Measurements from ENCODE around the gene ISLR2.

ISLR2 gene

GRCh38 chr15:74122403-74123130 lies 7.8 kb upstream of the ISLR2 start:
- in situ Hi-C loops (cut with HindIII; ENCODE audit: low pct_unique_long_range_greater_than_20kb, low sequenced_read_pairs), result no loop called here
- TF ChIP-seq JUND (IDR thresholded peaks at IDR 0.05; ENCODE audit: low read depth), result no peak
- no peak for DNase-seq (ENCODE audit: low read depth in 1 of 2, low spot score in 1 of 2)

DNA sequence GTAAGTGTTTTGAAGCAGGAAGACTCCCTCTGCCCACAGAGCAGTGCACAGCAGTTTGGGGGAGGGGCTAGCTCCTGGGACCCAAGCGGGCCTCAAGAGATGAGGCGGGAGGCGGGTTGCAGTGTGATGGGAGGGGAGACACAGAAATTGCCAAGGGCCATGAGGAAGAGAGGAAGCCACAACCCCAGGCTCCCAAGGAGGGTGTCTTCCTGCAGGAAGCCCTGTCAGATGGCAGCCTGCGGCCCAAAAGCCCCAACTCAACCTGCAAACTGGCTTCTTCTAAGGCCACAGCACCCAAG lies 7.3 kb upstream of the ISLR2 start:
- in situ Hi-C loops (cut with HindIII; ENCODE audit: low pct_unique_long_range_greater_than_20kb, low sequenced_read_pairs), result no loop called here
- no peak for DNase-seq (ENCODE audit: low read depth in 1 of 2, low spot score in 1 of 2)
- TF ChIP-seq JUND (IDR thresholded peaks at IDR 0.05; ENCODE audit: low read depth), result no peak

DNA sequence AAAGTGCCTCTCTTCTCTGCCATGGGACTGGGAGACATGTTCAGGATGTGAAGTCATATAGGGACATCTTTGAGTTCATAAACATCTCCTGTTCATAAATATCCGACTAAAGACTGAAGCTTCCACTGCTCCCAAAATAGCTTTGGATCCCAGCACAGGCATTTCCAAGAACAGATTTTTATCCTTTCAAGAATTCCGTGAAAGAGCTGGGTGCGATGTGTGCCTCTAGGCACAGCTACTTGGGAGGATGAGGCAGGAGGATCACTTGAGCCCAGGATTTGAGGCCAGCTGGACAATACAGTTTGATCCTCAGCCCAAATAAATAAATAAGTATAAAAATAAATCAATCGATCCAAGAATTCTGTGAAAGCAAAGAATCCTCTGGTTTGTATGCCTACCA lies 6.7 kb upstream of the ISLR2 start:
- in situ Hi-C loops (cut with HindIII; ENCODE audit: low pct_unique_long_range_greater_than_20kb, low sequenced_read_pairs), result no loop called here
- no peak for DNase-seq (ENCODE audit: low read depth in 1 of 2, low spot score in 1 of 2)
- TF ChIP-seq JUND (IDR thresholded peaks at IDR 0.05; ENCODE audit: low read depth), result no peak

DNA sequence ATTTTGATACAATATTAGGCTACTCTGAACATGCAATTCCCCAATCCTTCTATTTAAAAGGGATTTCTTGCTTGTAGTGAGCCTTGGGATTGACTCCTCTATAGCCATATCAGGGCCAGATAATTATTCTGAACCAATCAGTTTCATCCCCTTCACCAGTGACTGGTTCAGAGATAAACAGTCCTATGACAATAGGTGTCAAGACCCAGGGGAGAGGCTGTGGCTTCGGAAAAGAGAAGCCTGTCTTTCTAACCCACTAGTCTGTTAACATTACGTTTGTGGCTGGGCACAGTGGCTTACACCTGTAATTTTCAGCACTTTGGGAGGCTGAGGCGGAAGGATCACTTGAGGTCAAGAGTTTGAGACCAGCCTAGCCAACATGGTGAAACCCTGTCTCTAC lies 6.2 kb upstream of the ISLR2 start:
- no peak for DNase-seq (ENCODE audit: low read depth in 1 of 2, low spot score in 1 of 2)
- no peak for TF ChIP-seq JUND (IDR thresholded peaks at IDR 0.05; ENCODE audit: low read depth)
- in situ Hi-C loops (cut with HindIII; ENCODE audit: low pct_unique_long_range_greater_than_20kb, low sequenced_read_pairs), result no loop called here

- no peak for DNase-seq (ENCODE audit: low read depth in 1 of 2, low spot score in 1 of 2)
- no peak for TF ChIP-seq JUND (IDR thresholded peaks at IDR 0.05; ENCODE audit: low read depth)
- in situ Hi-C loops (cut with HindIII; ENCODE audit: low pct_unique_long_range_greater_than_20kb, low sequenced_read_pairs), result no loop called here
These were observed 5.6 kb upstream of the ISLR2 start for GRCh38 chr15:74124759-74125158.

DNA sequence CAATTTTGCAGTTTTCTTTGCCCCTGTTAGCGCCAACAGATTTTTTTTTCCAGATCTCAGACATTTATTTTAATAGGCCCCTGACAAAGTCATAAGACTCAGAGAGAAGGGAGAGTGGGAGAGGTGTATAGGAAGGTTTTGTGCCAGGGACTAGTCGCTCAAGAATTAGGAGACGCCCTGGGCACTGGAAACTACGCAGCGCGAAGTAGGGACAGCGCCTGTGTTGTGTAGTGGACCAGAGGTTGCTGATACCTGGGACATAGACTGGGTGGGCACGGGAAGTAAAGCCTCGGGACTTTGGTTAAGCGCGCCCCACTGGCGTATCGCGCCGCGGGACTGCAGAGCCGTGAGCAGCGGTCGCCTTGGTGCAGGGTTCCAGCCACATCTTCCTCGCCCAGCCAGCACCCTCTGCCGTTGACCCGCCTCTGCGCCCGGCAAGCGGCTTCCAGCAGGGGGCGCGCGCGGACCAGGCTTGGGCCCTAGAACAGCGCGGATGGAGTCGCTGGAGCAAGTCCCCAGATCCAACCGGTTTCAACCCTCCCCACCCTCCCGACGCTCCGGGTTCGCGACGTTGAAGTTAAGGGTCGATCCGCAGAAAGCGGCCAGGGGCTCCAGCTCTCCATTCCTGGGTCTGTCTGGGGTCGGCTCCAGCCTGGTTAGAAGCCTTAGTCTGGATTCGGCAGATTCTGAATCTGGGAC lies 3.0 kb upstream of the ISLR2 start:
- DNase-seq (ENCODE audit: low read depth in 1 of 2, low spot score in 1 of 2), result peak; percentile 77 to 90
- TF ChIP-seq JUND (IDR thresholded peaks at IDR 0.05; ENCODE audit: low read depth), result no peak
- in situ Hi-C loops (cut with HindIII; ENCODE audit: low pct_unique_long_range_greater_than_20kb, low sequenced_read_pairs), result no loop called here

- TF ChIP-seq JUND (IDR thresholded peaks at IDR 0.05; ENCODE audit: low read depth), result no peak
- in situ Hi-C loops (cut with HindIII; ENCODE audit: low pct_unique_long_range_greater_than_20kb, low sequenced_read_pairs), result no loop called here
- DNase-seq (ENCODE audit: low read depth in 1 of 2, low spot score in 1 of 2), result no peak
These were observed 2.2 kb upstream of the ISLR2 start for GRCh38 chr15:74127954-74128784.

DNA sequence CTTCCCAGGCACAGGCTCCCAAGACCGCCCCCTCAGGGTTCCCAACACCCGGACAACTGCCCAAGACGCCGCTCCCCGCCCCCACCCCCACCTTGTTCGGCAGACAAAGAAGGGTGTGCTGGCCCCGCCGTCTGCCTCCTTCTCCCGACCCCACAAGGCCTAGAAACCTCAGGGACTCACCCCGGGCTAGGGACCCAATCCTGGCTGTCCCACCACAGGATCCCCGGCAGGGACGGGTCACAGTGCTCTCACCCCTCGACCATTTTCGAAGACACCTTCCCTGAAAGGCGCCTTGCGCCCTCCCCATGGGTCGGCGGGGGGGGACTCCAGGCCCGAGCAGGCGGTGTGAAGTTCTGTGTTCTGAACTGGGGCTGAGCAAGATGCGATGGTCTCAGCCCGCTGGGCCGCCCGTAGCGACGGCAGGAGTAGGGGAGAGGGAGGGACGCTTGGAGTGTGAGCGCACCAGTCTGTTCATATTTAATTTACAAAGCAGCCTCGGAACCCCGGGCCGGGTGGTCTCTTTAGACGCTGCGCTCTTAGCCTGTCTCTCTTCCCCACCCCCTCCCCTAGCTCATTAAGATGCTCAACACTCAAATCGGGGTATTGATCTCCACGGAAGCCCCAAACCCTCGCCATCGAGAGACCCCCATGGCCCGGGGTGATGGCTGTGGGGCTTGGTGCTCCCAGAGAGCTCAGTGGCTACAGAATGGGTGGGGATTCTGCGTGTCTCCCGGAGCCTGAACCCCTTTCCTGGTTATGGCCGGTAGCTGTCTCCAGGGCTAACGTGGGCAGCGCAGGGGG lies 1.4 kb upstream of the ISLR2 start:
- in situ Hi-C loops (cut with HindIII; ENCODE audit: low pct_unique_long_range_greater_than_20kb, low sequenced_read_pairs), result no loop called here
- no peak for DNase-seq (ENCODE audit: low read depth in 1 of 2, low spot score in 1 of 2)
- TF ChIP-seq JUND (IDR thresholded peaks at IDR 0.05; ENCODE audit: low read depth), result no peak

DNA sequence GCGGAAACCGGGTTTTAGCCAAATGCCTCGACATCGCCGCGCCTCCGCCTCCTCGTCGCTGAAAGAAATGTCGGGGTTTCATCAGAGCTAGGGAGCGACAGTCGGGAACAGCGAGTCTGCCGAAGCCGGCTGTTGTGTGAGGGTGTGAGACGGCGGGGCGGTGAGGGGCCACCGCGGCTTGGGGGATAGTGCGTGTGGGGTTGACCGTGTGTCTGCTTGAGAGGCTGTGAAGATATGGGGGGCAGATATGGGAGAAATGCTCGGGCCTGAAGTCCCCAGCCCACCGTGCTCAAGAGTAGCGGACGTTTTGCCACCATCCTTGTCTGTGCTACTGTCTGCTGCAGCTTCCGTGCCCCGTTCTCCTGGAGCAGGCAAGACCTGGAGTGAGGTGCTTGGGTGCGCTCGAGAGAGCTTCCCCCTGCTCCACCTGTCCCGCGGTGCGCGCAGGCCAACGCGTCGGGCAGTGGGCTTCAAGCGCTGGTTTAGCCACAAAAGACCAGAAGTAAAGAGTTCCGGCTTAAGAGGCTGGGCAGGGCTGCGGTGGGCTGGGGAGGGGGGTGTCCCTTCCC lies 716 bp upstream of the ISLR2 start:
- no peak for TF ChIP-seq JUND (IDR thresholded peaks at IDR 0.05; ENCODE audit: low read depth)
- DNase-seq (ENCODE audit: low read depth in 1 of 2, low spot score in 1 of 2), result no peak
- in situ Hi-C loops (cut with HindIII; ENCODE audit: low pct_unique_long_range_greater_than_20kb, low sequenced_read_pairs), result no loop called here

- no peak for TF ChIP-seq JUND (IDR thresholded peaks at IDR 0.05; ENCODE audit: low read depth)
- DNase-seq (ENCODE audit: low read depth in 1 of 2, low spot score in 1 of 2), result no peak
- in situ Hi-C loops (cut with HindIII; ENCODE audit: low pct_unique_long_range_greater_than_20kb, low sequenced_read_pairs), result no loop called here
These were observed 652 bp downstream of the ISLR2 start for GRCh38 chr15:74130849-74131627.

- no peak for TF ChIP-seq JUND (IDR thresholded peaks at IDR 0.05; ENCODE audit: low read depth)
- no peak for DNase-seq (ENCODE audit: low read depth in 1 of 2, low spot score in 1 of 2)
- in situ Hi-C loops (cut with HindIII; ENCODE audit: low pct_unique_long_range_greater_than_20kb, low sequenced_read_pairs), result no loop called here
These were observed 1.4 kb downstream of the ISLR2 start for GRCh38 chr15:74131628-74132413.

All from T47D (cell line).